Brain microvascular endothelial cell (primary cell): Measurements from ENCODE around the gene LYST.

ENCODE experiments used
- DNase-seq: peaks from one replicate; pipeline ENCODE4 v3.0.0-alpha.2; 2020
- H3K27ac ChIP-seq: fragments of 250-450 bp; sonication (Bioruptor Pico); 2 replicates; pipeline ENCODE4 v1.5.1; 2020; ENCODE audit warnings: mild to moderate bottlenecking, moderate library complexity
- H3K27me3 ChIP-seq: fragments of 250-450 bp; sonication (Bioruptor Pico); replicated peaks from 2 replicates; pipeline ENCODE4 v1.5.1; 2020; ENCODE audit warnings: mild to moderate bottlenecking
- H3K36me3 ChIP-seq: fragments of 250-450 bp; sonication (Bioruptor Pico); replicated peaks from 2 replicates; pipeline ENCODE4 v1.5.1; 2020; ENCODE audit warnings: mild to moderate bottlenecking
- H3K4me3 ChIP-seq: 2 replicates; pipeline ENCODE4 v1.5.1; 2011; ENCODE audit warnings: low read depth, mild to moderate bottlenecking, control low read depth, low read length, moderate library complexity
- CTCF ChIP-seq: IDR thresholded peaks from 2 replicates; pipeline ENCODE4 v1.5.1; 2011; ENCODE audit warnings: low read depth, mild to moderate bottlenecking, moderate library complexity, low read length, control low read depth, inconsistent platforms; ENCODE audit errors: missing control alignments
- in situ Hi-C: cut with HindIII; loops from 2 replicates; pipeline ENCODE4 v1.10.0; 2017; ENCODE audit warnings: low sequenced_read_pairs, low pct_ligation_motif_present

Gene LYST

GRCh38 chr1:235821361-235821981 lies 45.2 kb downstream of the LYST start:
- in situ Hi-C loops = no loop called here
- no peak overlapping the region for H3K4me3 ChIP-seq
- peak overlapping the region; percentile 56 for H3K27ac ChIP-seq
- peak; percentile 61 for DNase-seq
- peak; percentile 32 for TF ChIP-seq CTCF
- no peaks in the 10 kb centered on the region for H3K36me3 ChIP-seq
- H3K27me3 ChIP-seq = no peaks in the 10 kb centered on the region

- Histone ChIP-seq H3K4me3 (no peak overlapping the region), H3K36me3 (no peaks in the 10 kb centered on the region), H3K27ac (no peak overlapping the region), H3K27me3 (no peaks in the 10 kb centered on the region)
- TF ChIP-seq CTCF = no peak
- no peak for DNase-seq
- in situ Hi-C loops = no loop called here
Measured at GRCh38 chr1:235820061-235820460, 46.6 kb downstream of the LYST start.

- Histone ChIP-seq H3K27me3 (no peaks in the 10 kb centered on the region), H3K27ac (no peak overlapping the region), H3K4me3 (no peak overlapping the region), H3K36me3 (no peaks in the 10 kb centered on the region)
- no peak for TF ChIP-seq CTCF
- DNase-seq = no peak
- in situ Hi-C loops = no loop called here
Measured at GRCh38 chr1:235818632-235819136, 48.0 kb downstream of the LYST start.

- H3K27ac ChIP-seq = no peak overlapping the region
- no peak for DNase-seq
- in situ Hi-C loops = no loop called here
- no peaks in the 10 kb centered on the region for H3K27me3 ChIP-seq
- no peak for TF ChIP-seq CTCF
- no peak overlapping the region for H3K4me3 ChIP-seq
- H3K36me3 ChIP-seq = no peaks in the 10 kb centered on the region
Measured at GRCh38 chr1:235817101-235817728, 49.5 kb downstream of the LYST start.

- H3K36me3 ChIP-seq = no peaks in the 10 kb centered on the region
- H3K4me3 ChIP-seq = no peak overlapping the region
- in situ Hi-C loops = no loop called here
- no peak for TF ChIP-seq CTCF
- no peaks in the 10 kb centered on the region for H3K27me3 ChIP-seq
- H3K27ac ChIP-seq = no peak overlapping the region
- DNase-seq = peak; percentile 26
Measured at GRCh38 chr1:235809688-235810397, 56.9 kb downstream of the LYST start.
